Measurements from ENCODE around the gene DNM2. TPM values are rescaled to one million over a fixed set of nuclear protein-coding genes. Genes with fewer than 3 reads are reported as not detected.

The DNM2 gene
- polyA plus RNA-seq, 2 of the 4 experiments (the other 2 are of a cell fraction), result 32.9 to 58.5 TPM

GRCh38 chr19:10846500-10847202 lies 128.8 kb downstream of the DNM2 start:
- no peak for FAIRE-seq
- ATAC-seq, result no peak
- ChIA-PET CTCF (interaction anchor here (1.0 to 1.9 kb wide), 5 partner anchors 8 to 17 kb away, joined by 3 to 6 read pairs (median 4); no protein-coding TSS in a partner anchor), POLR2A (interaction anchor here (1.1 kb wide), 1 partner anchor 11 kb away, joined by 5 read pairs; the partner anchor contains the start of gene TMED1)
- no peaks in the 10 kb centered on the region for H3K9me3 ChIP-seq
- H3K27ac ChIP-seq, result no peak overlapping the region
- TF ChIP-seq, protein P1, sequence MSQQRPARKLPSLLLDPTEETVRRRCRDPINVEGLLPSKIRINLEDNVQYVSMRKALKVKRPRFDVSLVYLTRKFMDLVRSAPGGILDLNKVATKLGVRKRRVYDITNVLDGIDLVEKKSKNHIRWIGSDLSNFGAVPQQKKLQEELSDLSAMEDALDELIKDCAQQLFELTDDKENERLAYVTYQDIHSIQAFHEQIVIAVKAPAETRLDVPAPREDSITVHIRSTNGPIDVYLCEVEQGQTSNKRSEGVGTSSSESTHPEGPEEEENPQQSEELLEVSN (IDR thresholded peaks at IDR 0.05; ENCODE audit: borderline replicate concordance, low read depth), result no peak
- TF ChIP-seq RNF2 (IDR thresholded peaks at IDR 0.05; ENCODE audit: borderline replicate concordance, low read depth), result no peak
- no peak for TF ChIP-seq ESRRA (IDR thresholded peaks at IDR 0.05; ENCODE audit: borderline replicate concordance, low read length)
- TF ChIP-seq EHMT2 (IDR thresholded peaks at IDR 0.05; ENCODE audit: low read depth), result no peak
- no peak for TF ChIP-seq HEYL (CRISPR knock-in tag; IDR thresholded peaks at IDR 0.05)
- no peak for TF ChIP-seq EHF (CRISPR knock-in tag; IDR thresholded peaks at IDR 0.05)
- no peak for TF ChIP-seq NFE2L2 (conservative IDR thresholded peaks at IDR 0.05; ENCODE audit: low read length)
- TF ChIP-seq HDAC2 (IDR thresholded peaks at IDR 0.05), result no peak
- no peak overlapping the region for H3K4me3 ChIP-seq
- H3K4me1 ChIP-seq, result no peaks in the 10 kb centered on the region
- DNase-seq (ENCODE audit: low read depth in 1 of 2, low spot score in 1 of 2), result no peak
- no peak overlapping the region for H3K4me2 ChIP-seq
- WGBS (ENCODE audit: missing lambda C conversion rate), result 54% methylated on average over 2 of the region's 2 CpGs

DNA sequence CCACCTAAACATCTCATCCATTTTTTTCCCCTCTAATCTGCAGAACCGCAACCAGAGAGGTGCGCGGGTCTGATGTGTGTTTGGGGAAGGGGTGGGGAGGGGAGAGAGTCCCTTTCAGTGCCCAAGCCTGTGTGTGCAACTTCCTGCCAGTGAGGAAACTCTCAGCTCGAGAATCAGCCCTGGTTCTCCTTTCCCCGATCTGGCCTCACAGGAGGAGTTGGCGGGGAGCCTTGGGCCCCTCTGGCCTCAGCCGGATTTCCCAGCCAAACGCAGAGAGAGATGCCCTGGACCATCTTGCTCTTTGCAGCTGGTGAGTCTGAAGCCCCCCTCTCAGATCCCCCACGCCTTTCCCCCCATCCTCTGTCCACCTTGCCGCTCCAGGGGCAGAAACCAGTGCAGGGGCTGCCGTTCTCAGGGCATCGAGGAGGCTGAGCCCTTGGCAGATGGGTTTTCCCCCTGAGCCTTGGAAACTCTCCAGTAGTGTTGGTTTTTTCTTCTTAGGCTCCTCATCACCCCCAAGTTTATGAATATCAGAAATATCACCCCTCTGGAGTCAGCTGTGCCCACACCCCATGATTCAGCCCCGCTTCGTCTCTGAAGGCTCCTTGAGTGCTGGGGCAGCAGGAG lies 130.5 kb downstream of the DNM2 start, which contains the start of gene C19orf38:
Gene C19orf38, plus strand, starts transcription at position 186 of the 627 bp plus-strand sequence. Its CDS starts 94 bp downstream, at position 280.
- no peak within 1 kb of the TSS for H3K27ac ChIP-seq
- FAIRE-seq (no peak), ATAC-seq (no peak), DNase-seq (ENCODE audit: low read depth in 1 of 2, low spot score in 1 of 2) (no peak)
- TF ChIP-seq RFX5 (IDR thresholded peaks at IDR 0.05) (no peak), CBX8 (IDR thresholded peaks at IDR 0.05) (no peak), NPAS2 (CRISPR knock-in tag; IDR thresholded peaks at IDR 0.05; ENCODE audit: borderline replicate concordance) (no peak), JUNB (IDR thresholded peaks at IDR 0.05) (no peak), CHD4 (IDR thresholded peaks at IDR 0.05; ENCODE audit: borderline replicate concordance) (no peak), TP53 (CRISPR knock-in tag; IDR thresholded peaks at IDR 0.05) (no peak)
- TF ChIP-seq, protein P1 (IDR thresholded peaks at IDR 0.05; ENCODE audit: borderline replicate concordance, low read depth), result no peak
- no peaks in the 10 kb centered on the region for H3K4me1 ChIP-seq
- no peaks in the 10 kb centered on the region for H3K9me3 ChIP-seq
- no peak within 1 kb of the TSS for H3K4me3 ChIP-seq
- 67% methylated on average over 12 of the region's 14 CpGs for WGBS (ENCODE audit: missing lambda C conversion rate)
- POLR2A ChIA-PET, result no interaction called here
- CTCF ChIA-PET, result interaction anchor here (0.6 to 6.5 kb wide), 2 partner anchors 16 to 104 kb away, joined by 3 to 34 read pairs; no protein-coding TSS in a partner anchor
- H3K4me2 ChIP-seq, result no peak within 1 kb of the TSS

DNA sequence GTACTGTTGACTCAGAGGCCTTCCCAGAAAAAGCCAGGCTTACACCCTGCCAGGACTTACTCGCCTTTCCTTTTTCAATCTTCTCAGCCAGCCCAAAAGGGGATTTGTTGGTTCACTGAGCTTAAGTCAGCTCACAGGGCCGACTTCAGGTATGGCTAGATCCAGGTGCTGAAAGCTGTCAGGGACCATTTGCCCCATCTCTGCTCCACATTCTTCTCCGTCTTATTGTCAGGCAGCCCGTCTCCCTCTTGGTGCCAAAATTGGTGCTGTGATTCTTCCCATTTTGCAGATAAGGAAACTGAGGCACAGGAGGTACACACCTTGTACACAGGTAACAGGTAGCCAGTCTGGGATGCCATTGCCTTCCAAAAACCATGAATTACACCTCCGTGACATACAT lies 132.8 kb downstream of the DNM2 start:
- ATAC-seq (no peak), DNase-seq (ENCODE audit: low read depth in 1 of 2, low spot score in 1 of 2) (no peak), FAIRE-seq (no peak)
- ChIA-PET POLR2A (no interaction called here), CTCF (interaction anchor here (0.8 to 6.5 kb wide), 3 partner anchors 11 to 15 kb away, joined by 3 to 34 read pairs (median 3); partner anchors contain the start of gene TMED1)
- TF ChIP-seq CHD4 (IDR thresholded peaks at IDR 0.05; ENCODE audit: borderline replicate concordance) (no peak), HOXB5 (CRISPR knock-in tag; IDR thresholded peaks at IDR 0.05) (no peak), HEYL (CRISPR knock-in tag; IDR thresholded peaks at IDR 0.05) (no peak), FOSB (CRISPR knock-in tag; IDR thresholded peaks at IDR 0.05) (no peak), MAFK (IDR thresholded peaks at IDR 0.05; ENCODE audit: partially characterized antibody) (no peak), MAX (IDR thresholded peaks at IDR 0.05) (no peak), RARB (CRISPR knock-in tag; IDR thresholded peaks at IDR 0.05) (no peak), PHF8 (IDR thresholded peaks at IDR 0.05; ENCODE audit: borderline replicate concordance, low read depth) (no peak), ZC3H11A (IDR thresholded peaks at IDR 0.05) (no peak), RCOR1 (IDR thresholded peaks at IDR 0.05; ENCODE audit: low read depth, low read length) (no peak), RNF2 (IDR thresholded peaks at IDR 0.05; ENCODE audit: borderline replicate concordance, low read depth) (no peak), FOSL2 (IDR thresholded peaks at IDR 0.05) (no peak), FOSL2 (CRISPR knock-in tag; IDR thresholded peaks at IDR 0.05) (no peak), RAD21 (conservative IDR thresholded peaks at IDR 0.05 in 1 of 2, IDR thresholded peaks at IDR 0.05 in 1 of 2) (no peak)
- Histone ChIP-seq H3K9me3 (no peaks in the 10 kb centered on the region), H3K4me3 (no peak overlapping the region), H3K4me2 (no peak overlapping the region), H3K4me1 (no peaks in the 10 kb centered on the region), H3K27ac (no peak overlapping the region)
- 78% methylated on average over 5 of the region's 5 CpGs for WGBS (ENCODE audit: missing lambda C conversion rate)
